ENCODE data around the gene SPC24. TPM values are rescaled to one million over a fixed set of nuclear protein-coding genes. Genes with fewer than 3 reads are reported as not detected.

Gene SPC24
- total RNA-seq, 1 donor from 2014 or later = 3.2 TPM

DNA sequence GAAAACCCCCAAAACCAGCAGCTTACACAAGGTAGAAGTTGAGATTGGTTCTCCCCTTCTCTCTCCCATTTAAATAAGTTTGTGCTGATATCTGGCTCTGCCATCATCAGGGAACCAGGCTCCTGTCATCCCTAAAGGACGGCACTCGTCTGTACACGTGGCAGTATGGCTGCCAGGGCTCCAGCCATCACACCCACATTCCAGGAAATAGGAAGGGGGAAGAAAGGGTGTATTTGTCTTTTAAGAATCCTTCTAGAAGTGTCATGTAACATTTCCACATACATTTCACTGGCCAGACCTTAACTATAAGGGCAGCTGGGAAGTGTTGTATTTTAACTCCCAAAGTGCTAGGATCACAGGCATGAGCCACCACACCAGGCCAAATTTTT, 10.1 kb downstream of the SPC24 start:
- no peak overlapping the region for H3K9ac ChIP-seq (ENCODE audit: low read length)
- H3K4me3 ChIP-seq (ENCODE audit: insufficient read depth, low read depth, low read length) = no peak overlapping the region
- DNase-seq (ENCODE audit: low read depth) (no peak), FAIRE-seq (no peak)
- H2AFZ ChIP-seq (ENCODE audit: low read depth, low read length) = no peak overlapping the region
- Mint-ChIP-seq H3K27me3 (ENCODE audit: low read depth, unreplicated experiment) (no peaks in the 10 kb centered on the region), H3K4me1 (ENCODE audit: low read depth, unreplicated experiment) (peaks cover 8% of the 10 kb centered on the region), H3K4me3 (ENCODE audit: unreplicated experiment) (no peak overlapping the region), H3K36me3 (ENCODE audit: low read depth, unreplicated experiment) (peaks cover 2% of the 10 kb centered on the region), H3K9me3 (ENCODE audit: unreplicated experiment) (no peaks in the 10 kb centered on the region), H3K27ac (ENCODE audit: unreplicated experiment) (no peak overlapping the region)
- H3K4me1 ChIP-seq (ENCODE audit: insufficient read depth, low read length) = peaks cover 22% of the 10 kb centered on the region
- H3K36me3 ChIP-seq (ENCODE audit: insufficient read depth, low read length) = no peaks in the 10 kb centered on the region
- no peaks in the 10 kb centered on the region for H4K20me1 ChIP-seq (ENCODE audit: insufficient read depth, low read length)
- H3K27me3 ChIP-seq (ENCODE audit: insufficient read depth, low read length) = no peaks in the 10 kb centered on the region
- no peaks in the 10 kb centered on the region for H3K9me3 ChIP-seq (ENCODE audit: insufficient read depth, low read depth, low read length)
- peaks cover 3% of the 10 kb centered on the region for H3K79me2 ChIP-seq (ENCODE audit: insufficient read depth, low read length)
- no peak for TF ChIP-seq EZH2 (IDR thresholded peaks at IDR 0.05; ENCODE audit: insufficient read depth, low read length)
- TF ChIP-seq, protein P1, sequence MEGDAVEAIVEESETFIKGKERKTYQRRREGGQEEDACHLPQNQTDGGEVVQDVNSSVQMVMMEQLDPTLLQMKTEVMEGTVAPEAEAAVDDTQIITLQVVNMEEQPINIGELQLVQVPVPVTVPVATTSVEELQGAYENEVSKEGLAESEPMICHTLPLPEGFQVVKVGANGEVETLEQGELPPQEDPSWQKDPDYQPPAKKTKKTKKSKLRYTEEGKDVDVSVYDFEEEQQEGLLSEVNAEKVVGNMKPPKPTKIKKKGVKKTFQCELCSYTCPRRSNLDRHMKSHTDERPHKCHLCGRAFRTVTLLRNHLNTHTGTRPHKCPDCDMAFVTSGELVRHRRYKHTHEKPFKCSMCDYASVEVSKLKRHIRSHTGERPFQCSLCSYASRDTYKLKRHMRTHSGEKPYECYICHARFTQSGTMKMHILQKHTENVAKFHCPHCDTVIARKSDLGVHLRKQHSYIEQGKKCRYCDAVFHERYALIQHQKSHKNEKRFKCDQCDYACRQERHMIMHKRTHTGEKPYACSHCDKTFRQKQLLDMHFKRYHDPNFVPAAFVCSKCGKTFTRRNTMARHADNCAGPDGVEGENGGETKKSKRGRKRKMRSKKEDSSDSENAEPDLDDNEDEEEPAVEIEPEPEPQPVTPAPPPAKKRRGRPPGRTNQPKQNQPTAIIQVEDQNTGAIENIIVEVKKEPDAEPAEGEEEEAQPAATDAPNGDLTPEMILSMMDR (IDR thresholded peaks at IDR 0.05; ENCODE audit: insufficient read depth, low read depth, low read length) = no peak
- H3K4me2 ChIP-seq (ENCODE audit: low read length) = no peak overlapping the region
- H3K27ac ChIP-seq (ENCODE audit: low read depth, low read length) = no peak overlapping the region

DNA sequence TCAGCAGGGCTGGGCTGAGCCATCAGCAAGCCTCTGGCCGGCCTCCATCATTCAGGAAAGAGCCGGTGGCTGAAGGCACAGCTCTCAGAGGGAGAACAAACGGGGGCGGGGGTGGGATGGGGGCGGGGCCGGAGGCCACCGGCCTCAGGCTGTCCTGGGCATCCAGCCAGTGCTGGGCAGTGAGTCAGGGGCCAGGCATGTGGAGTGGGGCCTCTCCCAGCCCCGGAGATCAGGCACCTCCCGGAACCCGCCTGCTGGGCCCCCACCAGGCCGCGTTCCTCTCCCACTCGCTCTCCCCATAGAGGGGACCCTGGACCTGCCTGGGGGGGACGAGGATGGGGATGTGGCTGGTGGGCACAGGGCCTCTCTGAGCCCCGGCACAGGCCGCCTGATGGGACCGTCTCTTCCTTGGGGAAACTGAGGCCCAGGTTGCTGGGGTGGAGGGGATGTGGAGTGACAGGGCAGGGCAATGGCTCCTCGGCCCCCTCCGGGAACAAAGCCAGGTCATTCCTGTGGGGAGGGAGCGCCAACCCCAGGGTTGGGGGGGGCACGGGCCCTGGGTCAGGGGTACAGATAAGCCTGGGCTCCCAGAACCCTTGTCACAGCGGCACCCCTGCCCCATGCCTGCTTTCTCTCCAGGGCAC, 12.9 kb downstream of the SPC24 start:
- TF ChIP-seq, protein P1 (IDR thresholded peaks at IDR 0.05; ENCODE audit: insufficient read depth, low read depth, low read length) = no peak
- TF ChIP-seq EZH2 (IDR thresholded peaks at IDR 0.05; ENCODE audit: insufficient read depth, low read length) = no peak
- Histone ChIP-seq H3K4me2 (ENCODE audit: low read length) (peak overlapping the region; percentile 85), H3K27me3 (ENCODE audit: insufficient read depth, low read length) (no peaks in the 10 kb centered on the region), H4K20me1 (ENCODE audit: insufficient read depth, low read length) (no peaks in the 10 kb centered on the region), H3K9ac (ENCODE audit: low read length) (peak overlapping the region; percentile 87), H3K27ac (ENCODE audit: low read depth, low read length) (peak overlapping the region; percentile 94), H2AFZ (ENCODE audit: low read depth, low read length) (peak overlapping the region; percentile 49), H3K4me1 (ENCODE audit: insufficient read depth, low read length) (peaks cover 44% of the 10 kb centered on the region), H3K79me2 (ENCODE audit: insufficient read depth, low read length) (no peaks in the 10 kb centered on the region), H3K9me3 (ENCODE audit: insufficient read depth, low read depth, low read length) (no peaks in the 10 kb centered on the region), H3K36me3 (ENCODE audit: insufficient read depth, low read length) (no peaks in the 10 kb centered on the region), H3K4me3 (ENCODE audit: insufficient read depth, low read depth, low read length) (peak overlapping the region; percentile 40)
- Mint-ChIP-seq H3K4me1 (ENCODE audit: low read depth, unreplicated experiment) (peaks cover 17% of the 10 kb centered on the region), H3K27ac (ENCODE audit: unreplicated experiment) (peak overlapping the region; percentile 87), H3K4me3 (ENCODE audit: unreplicated experiment) (no peak overlapping the region), H3K36me3 (ENCODE audit: low read depth, unreplicated experiment) (peaks cover 2% of the 10 kb centered on the region), H3K27me3 (ENCODE audit: low read depth, unreplicated experiment) (no peaks in the 10 kb centered on the region), H3K9me3 (ENCODE audit: unreplicated experiment) (no peaks in the 10 kb centered on the region)
- DNase-seq (ENCODE audit: low read depth) = peak; percentile 83
- no peak for FAIRE-seq

- H3K9me3 ChIP-seq (ENCODE audit: insufficient read depth, low read depth, low read length) = no peaks in the 10 kb centered on the region
- H3K27ac ChIP-seq (ENCODE audit: low read depth, low read length) = peak overlapping the region; percentile 68
- H4K20me1 ChIP-seq (ENCODE audit: insufficient read depth, low read length) = no peaks in the 10 kb centered on the region
- no peaks in the 10 kb centered on the region for H3K9me3 Mint-ChIP-seq (ENCODE audit: unreplicated experiment)
- no peak for TF ChIP-seq EZH2 (IDR thresholded peaks at IDR 0.05; ENCODE audit: insufficient read depth, low read length)
- TF ChIP-seq, protein P1 (IDR thresholded peaks at IDR 0.05; ENCODE audit: insufficient read depth, low read depth, low read length) = no peak
- H3K4me3 ChIP-seq (ENCODE audit: insufficient read depth, low read depth, low read length) = no peak overlapping the region
- no peaks in the 10 kb centered on the region for H3K27me3 ChIP-seq (ENCODE audit: insufficient read depth, low read length)
- H3K4me2 ChIP-seq (ENCODE audit: low read length) = peak overlapping the region; percentile 85
- H3K4me1 ChIP-seq (ENCODE audit: insufficient read depth, low read length) = peaks cover 46% of the 10 kb centered on the region
- peak overlapping the region; percentile 41 for H3K27ac Mint-ChIP-seq (ENCODE audit: unreplicated experiment)
- FAIRE-seq (no peak), DNase-seq (ENCODE audit: low read depth) (no peak)
- peaks cover 2% of the 10 kb centered on the region for H3K36me3 Mint-ChIP-seq (ENCODE audit: low read depth, unreplicated experiment)
- peaks cover 17% of the 10 kb centered on the region for H3K4me1 Mint-ChIP-seq (ENCODE audit: low read depth, unreplicated experiment)
- H3K4me3 Mint-ChIP-seq (ENCODE audit: unreplicated experiment) = no peak overlapping the region
- no peaks in the 10 kb centered on the region for H3K36me3 ChIP-seq (ENCODE audit: insufficient read depth, low read length)
- H3K9ac ChIP-seq (ENCODE audit: low read length) = peak overlapping the region; percentile 39
- no peaks in the 10 kb centered on the region for H3K27me3 Mint-ChIP-seq (ENCODE audit: low read depth, unreplicated experiment)
- H2AFZ ChIP-seq (ENCODE audit: low read depth, low read length) = no peak overlapping the region
- no peaks in the 10 kb centered on the region for H3K79me2 ChIP-seq (ENCODE audit: insufficient read depth, low read length)
Observed at GRCh38 chr19:11141937-11142527, 13.6 kb downstream of the SPC24 start.
